ENCODE measurements around the gene SUN3.

SUN3 gene

DNA sequence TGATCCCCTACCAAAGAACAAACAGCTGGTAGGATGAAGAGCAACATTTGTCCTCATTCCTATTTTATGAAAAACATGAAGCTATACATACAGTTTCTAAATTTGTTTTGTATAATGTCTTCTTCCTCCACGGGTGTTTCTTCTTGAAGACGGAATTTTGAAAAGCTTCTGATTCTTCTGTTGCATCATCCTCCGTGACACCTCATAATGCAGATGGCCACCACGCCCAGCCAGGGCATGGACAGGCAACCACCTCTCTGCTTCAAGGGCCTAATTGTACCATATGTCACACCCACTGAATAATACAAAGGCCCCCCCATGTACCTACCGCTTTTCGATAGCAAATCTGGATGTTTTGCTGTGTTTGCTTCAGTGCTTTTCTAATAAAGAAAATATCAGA, at the start of gene SUN3:
TSS of gene SUN3 (minus strand) at position 170 of the 400 bp plus-strand sequence. CDS start at position 1, 169 bp downstream.
- DNase-seq (ENCODE audit: low spot score), result no peak

- no peak for DNase-seq (ENCODE audit: low spot score)
These were observed 49.6 kb upstream of the SUN3 start for GRCh38 chr7:48078470-48078869.

GRCh38 chr7:48077423-48077822, 48.5 kb upstream of the SUN3 start:
- DNase-seq (ENCODE audit: low spot score), result no peak

- no peak for DNase-seq (ENCODE audit: low spot score)
These were observed 45.3 kb upstream of the SUN3 start for GRCh38 chr7:48074204-48074654.

DNA sequence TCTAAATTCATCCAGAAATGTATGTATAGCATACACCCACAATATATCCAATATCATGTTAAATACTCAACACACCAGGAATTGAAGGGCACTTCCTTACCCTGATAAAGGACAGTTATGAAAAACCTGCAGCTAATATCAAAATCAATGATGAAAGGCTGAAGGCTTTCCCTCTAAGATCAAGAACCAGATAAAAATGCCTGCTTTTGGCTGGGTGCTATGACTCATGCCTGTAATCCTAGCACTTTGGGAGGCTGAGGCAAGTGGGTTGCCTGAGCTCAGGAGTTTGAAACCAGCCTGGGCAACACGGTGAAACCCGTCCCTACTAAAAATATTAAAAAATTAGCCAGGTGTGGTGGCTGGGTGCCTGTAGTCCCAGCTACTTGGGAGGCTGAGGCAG, 38.6 kb upstream of the SUN3 start:
- no peak for DNase-seq (ENCODE audit: low spot score)

- DNase-seq (ENCODE audit: low spot score), result no peak
These were observed 35.1 kb upstream of the SUN3 start for GRCh38 chr7:48063985-48064384.

DNA sequence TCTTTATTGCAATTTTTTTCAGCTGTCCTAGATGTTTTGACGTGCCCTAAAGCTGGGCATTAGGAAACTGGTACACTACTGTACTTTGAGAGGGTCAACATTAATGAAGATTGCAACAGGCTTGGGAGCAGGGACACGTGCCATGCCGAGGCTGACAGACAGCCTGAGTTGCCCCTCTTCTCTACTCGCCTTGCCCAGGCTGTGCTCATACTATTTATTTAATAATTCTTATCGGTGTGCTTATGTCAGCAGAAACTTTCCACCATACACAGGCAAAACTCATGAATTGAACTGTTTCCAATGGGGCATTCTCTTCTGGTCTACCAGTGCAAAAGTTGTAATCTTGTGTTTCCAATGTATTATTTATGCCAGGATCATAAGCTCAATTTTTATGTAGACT, 30.8 kb upstream of the SUN3 start:
- no peak for DNase-seq (ENCODE audit: low spot score)

- no peak for DNase-seq (ENCODE audit: low spot score)
These were observed 30.1 kb upstream of the SUN3 start for GRCh38 chr7:48058990-48059389.

GRCh38 chr7:48053736-48054135, 24.8 kb upstream of the SUN3 start:
- DNase-seq (ENCODE audit: low spot score), result no peak

- no peak for DNase-seq (ENCODE audit: low spot score)
These were observed 23.8 kb upstream of the SUN3 start for GRCh38 chr7:48052748-48053147.

DNA sequence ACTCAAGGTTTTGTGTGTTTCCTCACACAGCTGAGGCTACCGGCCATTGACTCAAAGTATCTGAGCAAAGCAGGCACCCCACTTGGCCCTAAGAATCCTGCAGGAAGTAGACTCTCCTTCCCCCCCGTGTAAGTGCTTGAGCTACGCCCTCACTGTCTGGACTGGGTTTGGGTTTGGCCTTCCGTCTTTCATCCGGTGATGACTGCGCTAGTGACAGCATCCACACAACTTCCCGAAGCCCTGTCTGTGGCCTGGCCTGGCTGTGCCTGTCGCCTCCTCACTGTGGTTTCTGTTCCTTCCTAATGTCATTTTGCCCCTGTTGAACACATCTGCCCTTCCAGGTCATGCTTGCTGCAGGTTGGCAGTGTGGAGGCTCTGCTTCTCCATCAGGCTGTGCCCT, 20.9 kb upstream of the SUN3 start:
- DNase-seq (ENCODE audit: low spot score), result no peak

- DNase-seq (ENCODE audit: low spot score), result no peak
These were observed 19.2 kb upstream of the SUN3 start for GRCh38 chr7:48048113-48048512.

- DNase-seq (ENCODE audit: low spot score), result peak; percentile 37
These were observed 17.6 kb upstream of the SUN3 start for GRCh38 chr7:48046458-48046857.

- DNase-seq (ENCODE audit: low spot score), result no peak
These were observed 16.4 kb upstream of the SUN3 start for GRCh38 chr7:48045195-48045765.

DNA sequence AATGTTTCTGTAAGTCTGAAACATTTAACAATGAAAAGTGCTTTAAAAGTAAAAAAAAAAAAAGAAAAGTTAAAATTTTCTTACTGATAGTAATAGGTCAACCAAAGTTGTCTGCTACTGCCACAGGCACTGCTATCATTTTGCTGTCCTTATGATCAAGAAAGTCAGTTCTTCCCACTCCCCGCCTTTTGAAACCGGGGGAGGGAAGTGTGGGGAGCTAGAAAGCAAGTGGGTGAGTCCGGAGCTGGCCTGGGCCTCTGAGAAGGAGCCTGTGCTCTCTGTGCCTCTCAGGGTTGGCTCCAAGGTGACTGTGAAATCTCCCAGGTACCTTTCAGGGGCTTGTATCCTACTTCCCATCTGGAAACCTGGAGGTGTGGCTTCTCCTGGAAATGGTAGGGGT, 13.7 kb upstream of the SUN3 start:
- DNase-seq (ENCODE audit: low spot score), result no peak

DNA sequence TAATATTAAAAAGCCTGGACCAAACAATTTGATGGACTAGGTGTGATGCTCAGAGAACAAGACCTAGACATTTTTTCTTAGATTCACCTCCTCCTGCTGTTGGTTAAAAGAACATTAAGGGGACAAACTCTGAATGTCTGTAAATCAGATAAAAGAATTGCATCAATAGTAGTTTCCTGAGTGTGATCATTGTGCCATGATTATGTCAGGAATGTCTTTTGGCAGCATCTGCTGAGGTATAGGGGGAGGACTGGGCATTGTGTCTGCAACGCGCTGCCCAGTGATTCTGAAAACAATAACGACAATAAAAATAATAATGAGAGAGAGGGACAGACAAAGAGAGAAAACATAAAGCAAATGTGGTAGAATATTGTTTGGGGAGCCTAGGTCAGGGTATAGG, 13.3 kb upstream of the SUN3 start:
- no peak for DNase-seq (ENCODE audit: low spot score)

- no peak for DNase-seq (ENCODE audit: low spot score)
These were observed 12.7 kb upstream of the SUN3 start for GRCh38 chr7:48041653-48041970.

DNA sequence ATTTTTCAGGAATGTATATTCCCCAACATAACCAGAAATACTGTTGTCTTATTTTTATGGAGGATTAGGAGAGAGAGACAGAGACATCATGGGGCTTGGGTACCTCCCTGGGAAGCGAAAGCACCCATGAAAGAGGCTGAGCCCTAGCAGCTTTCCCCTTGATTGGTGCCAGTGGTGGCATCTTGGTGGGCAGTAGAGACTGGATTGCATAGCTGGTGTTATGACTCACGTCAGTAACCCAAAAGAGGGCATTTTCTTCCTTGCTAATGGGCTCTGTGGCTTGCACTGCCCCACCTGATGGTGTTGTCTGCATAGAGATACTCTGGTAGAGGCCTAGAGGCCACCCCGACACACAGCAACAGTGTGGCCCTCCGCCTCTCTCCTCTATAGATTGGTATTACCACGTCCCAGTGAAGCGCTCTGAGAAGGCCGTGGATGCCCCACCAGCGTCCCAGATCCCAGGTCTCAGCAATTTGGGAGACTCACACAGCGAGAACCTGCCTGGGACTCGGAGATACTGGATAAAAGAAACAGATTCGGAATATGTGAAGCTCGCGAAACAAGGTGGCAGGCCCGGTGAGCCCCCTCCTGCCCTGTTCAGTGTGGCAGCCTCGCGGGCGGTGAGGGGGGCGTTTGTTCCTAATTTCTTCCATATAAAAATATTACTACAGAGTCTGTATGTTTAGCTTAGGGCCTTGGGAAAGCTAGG, 12.2 kb upstream of the SUN3 start:
- DNase-seq (ENCODE audit: low spot score), result no peak

DNA sequence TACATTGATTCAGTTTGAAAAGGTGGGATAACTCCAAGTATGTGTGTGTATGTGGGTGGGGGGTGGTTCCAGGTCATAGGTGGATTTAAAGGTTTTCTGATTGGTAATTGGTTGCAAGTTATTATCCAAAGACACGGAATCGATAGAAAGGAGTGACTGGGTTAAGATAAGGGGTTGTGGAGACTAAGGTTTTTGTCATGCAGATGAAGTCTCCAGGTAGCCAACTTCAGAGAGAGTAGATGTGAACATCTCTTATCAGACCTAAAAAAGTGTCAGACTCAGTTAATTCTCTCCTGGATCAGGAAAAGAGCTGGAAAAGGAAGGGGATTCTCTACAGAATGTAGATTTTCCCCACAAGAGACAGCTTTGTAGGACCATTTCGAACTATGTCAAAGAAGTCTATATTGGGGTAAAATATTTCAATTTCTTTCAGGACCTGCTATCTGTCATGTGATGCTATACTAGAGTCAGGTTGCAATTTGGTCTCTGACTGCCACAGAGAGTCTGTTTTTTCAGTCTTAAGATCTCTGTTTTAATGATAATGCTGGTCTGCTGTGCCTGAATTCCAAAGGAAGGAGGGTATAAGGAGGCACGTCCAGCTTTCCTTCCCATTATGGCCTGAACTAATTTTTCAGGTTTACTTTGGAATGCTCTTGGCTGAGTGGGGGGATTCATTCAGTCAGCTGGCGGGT, 10.1 kb upstream of the SUN3 start:
- DNase-seq (ENCODE audit: low spot score), result no peak

DNA sequence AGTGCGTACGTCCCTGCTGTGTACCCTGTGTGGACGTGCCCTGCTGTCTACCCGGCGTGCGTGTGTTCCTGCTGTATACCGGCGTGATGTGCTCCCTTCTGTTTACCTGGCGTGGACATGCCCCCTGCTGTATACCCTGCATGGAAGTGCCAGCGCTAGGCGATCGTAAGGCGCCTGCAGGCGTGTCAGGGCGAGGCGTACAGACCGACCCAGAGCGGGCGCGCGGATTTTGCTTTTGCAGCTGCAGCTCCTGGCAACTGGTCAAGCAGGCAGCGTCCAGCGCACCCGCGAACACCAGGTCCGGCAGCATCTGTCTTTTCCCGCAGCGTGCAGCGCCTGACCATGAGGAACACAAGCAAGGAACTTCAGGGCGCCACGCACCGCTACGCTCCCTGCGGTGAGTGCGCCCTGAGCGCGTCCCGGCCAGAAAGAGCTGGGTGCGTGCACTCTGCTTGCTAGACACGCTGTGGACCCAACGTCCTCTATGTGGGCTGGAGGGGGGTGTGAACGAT, 7.1 kb upstream of the SUN3 start:
- DNase-seq (ENCODE audit: low spot score), result no peak

DNA sequence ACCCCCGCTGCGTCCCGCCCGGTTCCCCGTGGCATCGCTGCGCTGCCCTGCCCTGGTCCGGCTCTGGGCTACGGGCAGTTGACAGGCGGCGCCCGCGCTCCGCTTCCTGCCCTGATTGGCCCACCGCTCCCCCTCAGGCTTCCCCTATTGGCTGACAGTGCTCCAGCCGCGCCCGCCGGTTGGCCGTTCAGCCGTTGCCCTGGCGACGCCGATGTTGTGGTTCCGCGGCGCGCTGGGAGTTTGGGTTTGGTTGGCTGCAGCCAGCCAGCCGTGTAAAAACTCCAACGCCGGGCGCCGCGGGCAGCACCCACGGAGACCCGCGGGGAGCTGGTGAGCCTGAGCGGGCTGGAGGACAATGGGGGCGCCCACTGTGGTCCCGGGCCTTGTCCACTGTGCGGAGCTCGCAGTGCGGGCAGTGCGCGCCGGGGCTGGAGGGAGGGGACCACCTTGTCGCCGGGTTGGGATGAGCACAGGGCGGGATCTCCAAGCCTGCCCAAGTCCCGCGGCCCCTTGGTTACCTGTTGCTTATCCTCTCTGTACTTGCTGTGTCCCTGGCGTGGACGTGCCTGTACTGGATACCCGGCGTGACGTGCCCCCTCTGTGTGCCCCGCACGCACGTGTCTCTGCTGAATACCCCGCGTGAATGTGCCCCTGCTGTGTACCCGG, 6.5 kb upstream of the SUN3 start, which contains the start of gene C7orf57:
TSS of gene C7orf57 (plus strand) at position 243 of the 666 bp plus-strand sequence. CDS start 766 bp downstream, outside the sequence.
- peak; percentile 85 for DNase-seq (ENCODE audit: low spot score)

- DNase-seq (ENCODE audit: low spot score), result no peak
These were observed 5.0 kb upstream of the SUN3 start for GRCh38 chr7:48033922-48034321.

DNA sequence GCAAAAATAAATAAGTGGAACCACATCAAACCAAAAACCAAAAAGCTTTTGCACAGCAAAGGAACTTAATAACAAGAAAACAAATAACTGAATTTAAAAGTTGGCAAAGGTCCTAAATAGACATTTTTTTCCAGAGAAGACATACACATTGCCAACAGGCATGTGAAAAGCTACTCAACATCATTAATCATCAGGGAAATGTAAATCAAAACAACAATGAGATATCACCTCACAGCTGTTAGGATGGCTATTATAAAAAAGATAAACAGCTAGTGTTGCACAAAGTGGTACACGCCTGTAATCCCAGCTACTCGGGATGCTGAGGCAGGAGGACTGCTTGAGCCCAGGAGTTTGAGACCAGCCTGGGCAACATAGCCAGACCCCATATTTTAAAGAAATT, 2.2 kb upstream of the SUN3 start:
- no peak for DNase-seq (ENCODE audit: low spot score)
